Aorta (tissue), 5 donors: Measurements from ENCODE around the gene MSI2. TPM values are rescaled to one million over a fixed set of nuclear protein-coding genes. Genes with fewer than 3 reads are reported as not detected.

Experiments used
- ATAC-seq: fragments of 200-7000 bp; cut with Tn5 transposase; one replicate; pipeline ENCODE4 v1.9.1; 2022; ENCODE audit warnings: moderate library complexity; ENCODE audit not compliant: low FRiP score
- DNase-seq, 2 donors: peaks; one replicate each; pipeline ENCODE4 v3.0.0-alpha.2; 2020
- H3K27ac ChIP-seq, 2 donors: one replicate each; pipeline ENCODE4 v1.5.1; 2013; ENCODE audit warnings: low read length in 2 of 2, mild to moderate bottlenecking in 2 of 2, moderate library complexity in 2 of 2, control low read depth in 1 of 2, inconsistent platforms in 1 of 2, low read depth in 1 of 2
- H3K27me3 ChIP-seq, 2 donors: one replicate each; pipeline ENCODE4 v1.6.1; 2013; ENCODE audit warnings: control low read depth in 1 of 2, low read length in 1 of 2, mild to moderate bottlenecking in 1 of 2, moderate library complexity in 1 of 2; ENCODE audit not compliant: insufficient read depth in 2 of 2, control insufficient read depth in 1 of 2
- H3K36me3 ChIP-seq, 2 donors: one replicate each; pipeline ENCODE4 v1.6.1; 2013; ENCODE audit warnings: control low read depth in 1 of 2, low read length in 1 of 2, mild to moderate bottlenecking in 1 of 2; ENCODE audit not compliant: insufficient read depth in 2 of 2, control insufficient read depth in 1 of 2
- H3K4me1 ChIP-seq, 2 donors: one replicate each; pipeline ENCODE4 v1.6.1; 2013; ENCODE audit warnings: low read length in 2 of 2, control low read depth in 1 of 2, mild to moderate bottlenecking in 1 of 2, moderate library complexity in 1 of 2; ENCODE audit not compliant: insufficient read depth in 2 of 2, control insufficient read depth in 1 of 2
- H3K4me3 ChIP-seq, 2 donors: one replicate each; pipeline ENCODE4 v1.5.1; 2013; ENCODE audit warnings: low read length in 2 of 2, control low read depth in 1 of 2, mild to moderate bottlenecking in 1 of 2
- H3K9me3 ChIP-seq: one replicate; pipeline ENCODE4 v1.6.1; 2013; ENCODE audit warnings: mild to moderate bottlenecking, low read length; ENCODE audit not compliant: control insufficient read depth
- WGBS, 2 donors: extraction: QIAGEN DNeasy Blood & Tissue Kit; methylation state at CpG; one replicate each; pipeline ENCODE4 v1.1.7; 2013; 5-methylcytosine and 5-hydroxymethylcytosine counted together
- intact Hi-C, 2 donors: fragments of 100-400 bp; cut with DNase I; formaldehyde crosslinking; loops; one replicate each; pipeline versions ENCODE4 v1.14.2 to v1.15.0; 2022
- polyA plus RNA-seq, 2 donors: library from polyadenylated mRNA; stranded (reverse); fragments of 200-250 nt; gene quantifications; one replicate each; pipeline ENCODE4 v1.2.3, GENCODE V29; 2013
- total RNA-seq, 2 donors: library from RNA; stranded (reverse); fragmentation: NEBNext Ultra II Directional; extraction: Animal tissue kit (Norgen Biotek cat#: 25700); gene quantifications; one replicate each; pipeline ENCODE4 v1.2.1, GENCODE V29; 2021
- donor health status: healthy with polysubstance abuse.
- donor health status: Bipolar disorder and iron deficiency.
- donor health status: DM: no; HTN: no; CAD: no.
- donor health status: DM: no; HTN: no; CAD: no.
- donor health status: DM: yes; HTN: yes; CAD: no.

The MSI2 gene
- total and polyA plus RNA-seq, 4 donors: 9.3 to 48.2 (median 29.1) TPM

- WGBS, 2 donors: 96 to 97% methylated on average over 4 of the region's 4 CpGs
- Histone ChIP-seq H3K27me3 (no peaks in the 10 kb centered on the region), H3K27ac (no peak overlapping the region), H3K36me3 (no peaks in the 10 kb centered on the region), H3K9me3 (no peaks in the 10 kb centered on the region), H3K4me3 (no peak overlapping the region), H3K4me1 (no peaks in the 10 kb centered on the region)
- no peak for ATAC-seq
- DNase-seq: no peak
- intact Hi-C loops: no loop called here
These were observed 107.3 kb downstream of the MSI2 start for GRCh38 chr17:57363580-57363979.

- ATAC-seq (no peak), DNase-seq (no peak)
- Histone ChIP-seq H3K36me3 (no peaks in the 10 kb centered on the region), H3K4me3 (no peak overlapping the region), H3K27me3 (no peaks in the 10 kb centered on the region), H3K9me3 (no peaks in the 10 kb centered on the region), H3K4me1 (no peaks in the 10 kb centered on the region), H3K27ac (no peak overlapping the region)
- 67% methylated on average over 7 of the region's 7 CpGs for WGBS, 2 donors
- intact Hi-C loops: no loop called here
These were observed 107.8 kb downstream of the MSI2 start for GRCh38 chr17:57363998-57364643.

- Histone ChIP-seq H3K36me3 (no peaks in the 10 kb centered on the region), H3K27ac (no peak overlapping the region), H3K4me1 (no peaks in the 10 kb centered on the region), H3K9me3 (no peaks in the 10 kb centered on the region), H3K27me3 (no peaks in the 10 kb centered on the region), H3K4me3 (no peak overlapping the region)
- ATAC-seq (no peak), DNase-seq (no peak)
- intact Hi-C loops: loop anchor here in 1 of 2 donors (5.0 kb wide), 1 partner anchor 57 kb away; no protein-coding TSS in a partner anchor
- 83% methylated on average over 3 of the region's 3 CpGs for WGBS, 2 donors
These were observed 109.1 kb downstream of the MSI2 start for GRCh38 chr17:57365420-57365819.

- ATAC-seq (no peak), DNase-seq (no peak)
- intact Hi-C loops: loop anchor here in 1 of 2 donors (5.0 kb wide), 1 partner anchor 56 kb away; no protein-coding TSS in a partner anchor
- 60 to 63% methylated on average over 6 of the region's 6 CpGs for WGBS, 2 donors
- no peak overlapping the region for H3K4me3 ChIP-seq
- no peaks in the 10 kb centered on the region for H3K9me3 ChIP-seq
- no peaks in the 10 kb centered on the region for H3K36me3 ChIP-seq
- no peaks in the 10 kb centered on the region for H3K4me1 ChIP-seq
- H3K27ac ChIP-seq: no peak overlapping the region
- no peaks in the 10 kb centered on the region for H3K27me3 ChIP-seq
These were observed 109.8 kb downstream of the MSI2 start for GRCh38 chr17:57366177-57366557.

- ATAC-seq: no peak
These were observed 110.4 kb downstream of the MSI2 start for GRCh38 chr17:57366558-57367351.

GRCh38 chr17:57368637-57369336 lies 112.5 kb downstream of the MSI2 start:
- H3K4me1 ChIP-seq: no peaks in the 10 kb centered on the region
- no peaks in the 10 kb centered on the region for H3K9me3 ChIP-seq
- H3K4me3 ChIP-seq: no peak overlapping the region
- H3K27me3 ChIP-seq: no peaks in the 10 kb centered on the region
- ATAC-seq (no peak), DNase-seq (no peak)
- H3K27ac ChIP-seq: no peak overlapping the region
- intact Hi-C loops: loop anchor here in 1 of 2 donors (5.0 kb wide), 1 partner anchor 54 kb away; no protein-coding TSS in a partner anchor
- H3K36me3 ChIP-seq: no peaks in the 10 kb centered on the region
- WGBS, 2 donors: 76 to 86% methylated on average over 6 of the region's 6 CpGs

More at GRCh38 chr17:57366558-57367351, 110.4 kb downstream of the MSI2 start:
- Histone ChIP-seq H3K4me1 (no peaks in the 10 kb centered on the region), H3K9me3 (no peaks in the 10 kb centered on the region), H3K4me3 (no peak overlapping the region), H3K27ac (no peak overlapping the region), H3K36me3 (no peaks in the 10 kb centered on the region), H3K27me3 (no peaks in the 10 kb centered on the region)
- WGBS, 2 donors: 15 to 16% methylated on average over 13 of the region's 13 CpGs
- intact Hi-C loops: loop anchor here in 1 of 2 donors (5.0 kb wide), 1 partner anchor 56 kb away; no protein-coding TSS in a partner anchor
- DNase-seq: no peak

- Histone ChIP-seq H3K27ac (no peak overlapping the region), H3K36me3 (no peaks in the 10 kb centered on the region), H3K27me3 (no peaks in the 10 kb centered on the region), H3K9me3 (no peaks in the 10 kb centered on the region), H3K4me3 (no peak overlapping the region), H3K4me1 (no peaks in the 10 kb centered on the region)
- ATAC-seq (no peak), DNase-seq (no peak)
- intact Hi-C loops: loop anchor here in 1 of 2 donors (5.0 kb wide), 1 partner anchor 53 kb away; no protein-coding TSS in a partner anchor
- WGBS, 2 donors: 51 to 73% methylated on average over 2 of the region's 2 CpGs
These were observed 113.2 kb downstream of the MSI2 start for GRCh38 chr17:57369509-57369945.

- Histone ChIP-seq H3K9me3 (no peaks in the 10 kb centered on the region), H3K27me3 (no peaks in the 10 kb centered on the region), H3K36me3 (no peaks in the 10 kb centered on the region), H3K27ac (no peak overlapping the region), H3K4me3 (no peak overlapping the region), H3K4me1 (no peaks in the 10 kb centered on the region)
- intact Hi-C loops: no loop called here
- 93 to 94% methylated on average over 6 of the region's 6 CpGs for WGBS, 2 donors
- ATAC-seq (no peak), DNase-seq (no peak)
These were observed 113.8 kb downstream of the MSI2 start for GRCh38 chr17:57370037-57370581.
